Endothelial cell (in vitro differentiated cells): ENCODE results near the gene LRCH2. TPM values are rescaled to one million over a fixed set of nuclear protein-coding genes. Genes with fewer than 3 reads are reported as not detected.

Experiments
- DNase-seq: peaks from one replicate; pipeline ENCODE4 v3.0.0; 2021; ENCODE audit warnings: low spot score
- H3K27ac Mint-ChIP-seq: one replicate; pipeline ENCODE4 v1.8.0; 2021; ENCODE audit warnings: mixed read lengths, inconsistent platforms; ENCODE audit not compliant: unreplicated experiment
- H3K27me3 Mint-ChIP-seq: one replicate; pipeline ENCODE4 v1.8.0; 2021; ENCODE audit warnings: mild to moderate bottlenecking, moderate library complexity, mixed read lengths, inconsistent platforms; ENCODE audit not compliant: unreplicated experiment
- H3K36me3 Mint-ChIP-seq: one replicate; pipeline ENCODE4 v1.8.0; 2021; ENCODE audit warnings: mild to moderate bottlenecking, low read depth, mixed read lengths, inconsistent platforms; ENCODE audit not compliant: unreplicated experiment
- H3K4me1 Mint-ChIP-seq: one replicate; pipeline ENCODE4 v1.8.0; 2021; ENCODE audit warnings: mild to moderate bottlenecking, mixed read lengths, inconsistent platforms; ENCODE audit not compliant: unreplicated experiment
- H3K4me3 Mint-ChIP-seq: one replicate; pipeline ENCODE4 v1.8.0; 2021; ENCODE audit warnings: mild to moderate bottlenecking, mixed read lengths, inconsistent platforms; ENCODE audit not compliant: unreplicated experiment
- H3K9me3 Mint-ChIP-seq: one replicate; pipeline ENCODE4 v1.8.0; 2021; ENCODE audit warnings: mixed read lengths, inconsistent platforms; ENCODE audit not compliant: unreplicated experiment
- total RNA-seq: library from RNA; stranded (reverse); fragmentation: NEBNext Ultra II Directional; extraction: Animal tissue kit (Norgen Biotek cat#: 25700); gene quantifications from one replicate; pipeline ENCODE4 v1.2.1, GENCODE V29; 2021; ENCODE audit not compliant: unreplicated experiment
- TF ChIP-seq, protein P1 (sequence below): fragments of 200-600 bp; sonication (generic); IDR thresholded peaks from one replicate; pipeline ENCODE4 v1.5.0; 2021; ENCODE audit warnings: antibody characterized with exemption; ENCODE audit not compliant: unreplicated experiment

The LRCH2 gene
- total RNA-seq, 1 donor from 2014 or later = 3.7 TPM

DNA sequence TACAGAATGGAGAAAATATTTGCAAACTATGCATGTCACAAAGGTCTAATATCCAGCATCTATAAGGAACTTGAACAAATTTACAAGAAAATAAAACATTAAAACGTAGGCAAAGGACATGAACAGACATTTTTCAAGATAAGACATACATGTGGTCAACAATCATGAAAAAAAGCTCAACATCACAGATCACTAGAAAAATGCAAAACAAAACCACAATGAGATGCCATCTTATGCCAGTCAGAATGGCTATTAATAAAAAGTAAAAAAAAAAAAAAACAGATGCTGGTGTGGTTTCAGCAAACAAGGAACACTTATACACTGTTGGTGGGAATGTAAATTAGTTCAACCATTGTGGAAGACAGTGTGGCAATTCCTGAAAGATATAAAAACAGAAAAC is 140.7 kb downstream of the LRCH2 start:
- DNase-seq = no peak

DNA sequence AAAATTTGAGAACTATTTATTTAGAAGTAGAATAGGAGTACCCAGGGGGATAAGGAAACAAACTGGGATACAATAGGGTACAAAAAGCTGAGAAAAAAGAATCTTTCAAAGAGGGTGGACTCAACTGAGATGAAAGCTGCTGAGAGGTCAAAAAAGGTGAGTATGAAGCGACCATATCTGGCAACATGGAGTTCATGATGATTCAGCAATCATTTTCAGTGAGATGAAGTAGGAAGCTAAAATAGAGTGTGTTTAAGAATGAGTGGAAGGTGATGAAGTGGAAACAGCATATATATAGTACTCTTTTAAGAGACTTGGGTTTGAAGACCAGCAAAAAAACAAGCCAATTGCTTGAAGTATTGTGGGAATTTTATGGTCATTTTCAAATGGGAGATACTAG is 144.5 kb downstream of the LRCH2 start:
- TF ChIP-seq, protein P1, sequence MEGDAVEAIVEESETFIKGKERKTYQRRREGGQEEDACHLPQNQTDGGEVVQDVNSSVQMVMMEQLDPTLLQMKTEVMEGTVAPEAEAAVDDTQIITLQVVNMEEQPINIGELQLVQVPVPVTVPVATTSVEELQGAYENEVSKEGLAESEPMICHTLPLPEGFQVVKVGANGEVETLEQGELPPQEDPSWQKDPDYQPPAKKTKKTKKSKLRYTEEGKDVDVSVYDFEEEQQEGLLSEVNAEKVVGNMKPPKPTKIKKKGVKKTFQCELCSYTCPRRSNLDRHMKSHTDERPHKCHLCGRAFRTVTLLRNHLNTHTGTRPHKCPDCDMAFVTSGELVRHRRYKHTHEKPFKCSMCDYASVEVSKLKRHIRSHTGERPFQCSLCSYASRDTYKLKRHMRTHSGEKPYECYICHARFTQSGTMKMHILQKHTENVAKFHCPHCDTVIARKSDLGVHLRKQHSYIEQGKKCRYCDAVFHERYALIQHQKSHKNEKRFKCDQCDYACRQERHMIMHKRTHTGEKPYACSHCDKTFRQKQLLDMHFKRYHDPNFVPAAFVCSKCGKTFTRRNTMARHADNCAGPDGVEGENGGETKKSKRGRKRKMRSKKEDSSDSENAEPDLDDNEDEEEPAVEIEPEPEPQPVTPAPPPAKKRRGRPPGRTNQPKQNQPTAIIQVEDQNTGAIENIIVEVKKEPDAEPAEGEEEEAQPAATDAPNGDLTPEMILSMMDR = no peak
- no peak overlapping the region for H3K27ac Mint-ChIP-seq
- H3K27me3 Mint-ChIP-seq = no peaks in the 10 kb centered on the region
- no peak for DNase-seq
- H3K36me3 Mint-ChIP-seq = peaks cover 5% of the 10 kb centered on the region
- H3K9me3 Mint-ChIP-seq = no peaks in the 10 kb centered on the region
- H3K4me3 Mint-ChIP-seq = no peak overlapping the region
- H3K4me1 Mint-ChIP-seq = no peaks in the 10 kb centered on the region

More for the DNA sequence above, 140.7 kb downstream of the LRCH2 start:
- H3K27ac Mint-ChIP-seq = no peak overlapping the region
- no peaks in the 10 kb centered on the region for H3K4me1 Mint-ChIP-seq
- no peaks in the 10 kb centered on the region for H3K9me3 Mint-ChIP-seq
- no peaks in the 10 kb centered on the region for H3K36me3 Mint-ChIP-seq
- TF ChIP-seq, protein P1 = no peak
- no peaks in the 10 kb centered on the region for H3K27me3 Mint-ChIP-seq
- no peak overlapping the region for H3K4me3 Mint-ChIP-seq

DNA sequence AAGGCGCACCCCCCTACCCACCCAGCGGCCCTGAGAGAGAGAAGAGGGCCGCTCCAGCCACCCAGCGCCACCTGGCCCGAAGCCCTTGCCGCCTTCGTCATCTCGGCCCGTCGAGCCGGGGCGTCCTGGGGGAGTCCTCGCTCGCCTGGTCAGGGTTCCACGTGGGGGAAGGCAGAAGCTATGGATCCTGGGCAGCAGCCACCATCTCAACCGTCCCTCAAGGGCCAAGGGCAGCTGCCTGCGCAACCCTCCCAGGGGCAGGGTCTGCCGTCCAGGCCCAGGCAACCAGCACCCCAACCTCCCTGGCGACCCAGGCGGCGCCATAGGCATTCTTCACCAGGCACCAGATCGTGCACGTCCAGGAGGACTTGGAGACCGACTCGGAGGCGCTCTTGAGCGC is 165.0 kb downstream of the LRCH2 start:
- H3K4me1 Mint-ChIP-seq = no peaks in the 10 kb centered on the region
- H3K9me3 Mint-ChIP-seq = no peaks in the 10 kb centered on the region
- TF ChIP-seq, protein P1 = no peak
- DNase-seq = no peak
- H3K4me3 Mint-ChIP-seq = no peak overlapping the region
- no peaks in the 10 kb centered on the region for H3K27me3 Mint-ChIP-seq
- no peaks in the 10 kb centered on the region for H3K36me3 Mint-ChIP-seq
- H3K27ac Mint-ChIP-seq = no peak overlapping the region

DNA sequence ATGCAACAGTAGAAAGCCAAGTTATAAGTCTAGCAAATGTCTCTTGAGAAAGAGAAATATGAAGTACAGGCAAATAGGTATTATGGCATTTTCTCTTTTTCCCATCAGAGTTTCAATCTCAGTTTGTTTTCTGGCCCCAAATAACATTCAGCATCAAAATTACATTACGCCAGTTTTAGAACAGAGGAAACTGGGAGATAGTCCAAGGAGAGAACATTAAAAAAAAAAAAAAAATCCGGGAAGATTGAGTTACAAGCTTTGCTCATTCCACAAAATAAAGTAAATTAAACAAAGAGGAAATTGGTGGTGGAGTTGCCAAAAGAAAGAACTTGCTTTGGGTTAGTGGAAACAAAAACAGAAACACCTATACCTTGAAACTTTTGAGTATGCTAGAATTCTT is 166.1 kb downstream of the LRCH2 start:
- no peaks in the 10 kb centered on the region for H3K9me3 Mint-ChIP-seq
- H3K4me1 Mint-ChIP-seq = no peaks in the 10 kb centered on the region
- no peaks in the 10 kb centered on the region for H3K36me3 Mint-ChIP-seq
- DNase-seq = no peak
- TF ChIP-seq, protein P1 = no peak
- no peak overlapping the region for H3K4me3 Mint-ChIP-seq
- H3K27me3 Mint-ChIP-seq = no peaks in the 10 kb centered on the region
- no peak overlapping the region for H3K27ac Mint-ChIP-seq

DNA sequence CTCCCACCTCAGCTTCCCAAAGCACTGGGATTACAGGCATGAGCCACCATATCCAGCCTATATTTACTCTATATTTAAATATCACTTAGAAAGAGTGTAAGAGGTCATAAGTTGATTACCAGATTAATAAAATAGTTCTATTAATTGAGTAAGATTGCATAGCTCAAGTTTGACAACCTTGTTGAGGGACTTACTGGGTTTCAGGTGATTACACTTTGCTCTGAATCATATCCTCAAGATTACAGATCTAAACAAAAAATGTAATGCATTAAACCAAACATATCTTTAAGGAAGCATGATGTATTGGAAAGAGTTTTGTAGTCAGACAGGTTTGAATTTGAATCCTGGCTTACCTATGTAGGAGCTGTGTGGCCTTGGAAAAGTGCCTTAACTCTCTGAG is 168.6 kb downstream of the LRCH2 start:
- Mint-ChIP-seq H3K36me3 (no peaks in the 10 kb centered on the region), H3K4me1 (no peaks in the 10 kb centered on the region), H3K4me3 (no peak overlapping the region), H3K27ac (no peak overlapping the region), H3K27me3 (no peaks in the 10 kb centered on the region), H3K9me3 (no peaks in the 10 kb centered on the region)
- DNase-seq = no peak
- TF ChIP-seq, protein P1 = no peak

Other genes starting within 250 kb of the LRCH2 start
- gene IL13RA2, start 216.5 kb downstream of the LRCH2 start, total RNA-seq = not detected
- not detected for gene RBMXL3, start 44.7 kb downstream of the LRCH2 start, total RNA-seq
- not detected for gene LUZP4, start 55.6 kb upstream of the LRCH2 start, total RNA-seq